Measurements from ENCODE around the gene ZCCHC10.

DNA sequence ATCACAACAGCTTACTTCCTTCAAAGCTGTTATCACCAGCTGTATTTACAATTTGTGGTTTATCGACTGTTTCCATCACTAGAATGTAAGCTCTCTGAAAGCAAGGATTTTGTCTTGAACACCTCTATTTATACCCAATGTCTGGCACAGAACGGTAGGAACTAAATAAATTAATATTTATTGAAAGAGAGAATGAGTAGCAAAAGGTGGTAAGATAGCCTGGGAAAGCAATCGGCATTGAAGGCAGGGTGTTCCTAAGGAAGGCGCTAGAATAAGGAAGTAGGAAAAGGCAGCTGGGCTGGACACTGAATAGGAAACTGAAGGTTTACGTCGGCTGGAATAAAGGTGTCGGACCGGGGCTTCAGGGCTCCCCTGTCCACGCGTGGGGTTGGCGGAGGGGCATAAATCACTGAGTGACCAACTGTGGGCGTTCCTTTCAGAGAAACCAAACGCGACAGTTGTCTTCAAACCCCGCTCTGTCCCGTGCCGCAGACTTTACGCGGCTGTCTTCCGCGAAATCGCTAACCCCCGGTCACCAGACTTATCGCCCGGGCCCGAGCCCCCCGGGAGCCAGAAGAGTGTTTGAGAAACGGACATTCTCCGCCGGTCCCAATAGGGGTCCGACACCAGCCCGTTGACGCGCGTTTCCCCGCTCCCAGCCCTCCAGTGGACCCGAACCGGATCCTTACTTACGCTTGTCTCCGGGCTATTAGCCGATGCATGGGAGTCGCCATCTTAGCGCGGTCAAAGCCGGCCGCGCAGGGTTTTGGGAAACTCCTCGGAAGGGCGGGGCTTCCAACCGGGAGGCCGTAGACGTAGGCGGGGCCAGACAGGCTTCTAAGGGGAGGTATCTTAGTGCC lies at the start of gene ZCCHC10:
- TF ChIP-seq, protein P1, sequence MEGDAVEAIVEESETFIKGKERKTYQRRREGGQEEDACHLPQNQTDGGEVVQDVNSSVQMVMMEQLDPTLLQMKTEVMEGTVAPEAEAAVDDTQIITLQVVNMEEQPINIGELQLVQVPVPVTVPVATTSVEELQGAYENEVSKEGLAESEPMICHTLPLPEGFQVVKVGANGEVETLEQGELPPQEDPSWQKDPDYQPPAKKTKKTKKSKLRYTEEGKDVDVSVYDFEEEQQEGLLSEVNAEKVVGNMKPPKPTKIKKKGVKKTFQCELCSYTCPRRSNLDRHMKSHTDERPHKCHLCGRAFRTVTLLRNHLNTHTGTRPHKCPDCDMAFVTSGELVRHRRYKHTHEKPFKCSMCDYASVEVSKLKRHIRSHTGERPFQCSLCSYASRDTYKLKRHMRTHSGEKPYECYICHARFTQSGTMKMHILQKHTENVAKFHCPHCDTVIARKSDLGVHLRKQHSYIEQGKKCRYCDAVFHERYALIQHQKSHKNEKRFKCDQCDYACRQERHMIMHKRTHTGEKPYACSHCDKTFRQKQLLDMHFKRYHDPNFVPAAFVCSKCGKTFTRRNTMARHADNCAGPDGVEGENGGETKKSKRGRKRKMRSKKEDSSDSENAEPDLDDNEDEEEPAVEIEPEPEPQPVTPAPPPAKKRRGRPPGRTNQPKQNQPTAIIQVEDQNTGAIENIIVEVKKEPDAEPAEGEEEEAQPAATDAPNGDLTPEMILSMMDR (IDR thresholded peaks at IDR 0.05), result no peak
- TF ChIP-seq POLR2A (IDR thresholded peaks at IDR 0.05), result peak in 1 of 2 donors; percentile 86
